ENCODE results near the gene SFT2D3. TPM values are rescaled to one million over a fixed set of nuclear protein-coding genes. Genes with fewer than 3 reads are reported as not detected.

Gene SFT2D3
- total RNA-seq, 1 experiment from 2014 or later = 3.1 TPM

DNA sequence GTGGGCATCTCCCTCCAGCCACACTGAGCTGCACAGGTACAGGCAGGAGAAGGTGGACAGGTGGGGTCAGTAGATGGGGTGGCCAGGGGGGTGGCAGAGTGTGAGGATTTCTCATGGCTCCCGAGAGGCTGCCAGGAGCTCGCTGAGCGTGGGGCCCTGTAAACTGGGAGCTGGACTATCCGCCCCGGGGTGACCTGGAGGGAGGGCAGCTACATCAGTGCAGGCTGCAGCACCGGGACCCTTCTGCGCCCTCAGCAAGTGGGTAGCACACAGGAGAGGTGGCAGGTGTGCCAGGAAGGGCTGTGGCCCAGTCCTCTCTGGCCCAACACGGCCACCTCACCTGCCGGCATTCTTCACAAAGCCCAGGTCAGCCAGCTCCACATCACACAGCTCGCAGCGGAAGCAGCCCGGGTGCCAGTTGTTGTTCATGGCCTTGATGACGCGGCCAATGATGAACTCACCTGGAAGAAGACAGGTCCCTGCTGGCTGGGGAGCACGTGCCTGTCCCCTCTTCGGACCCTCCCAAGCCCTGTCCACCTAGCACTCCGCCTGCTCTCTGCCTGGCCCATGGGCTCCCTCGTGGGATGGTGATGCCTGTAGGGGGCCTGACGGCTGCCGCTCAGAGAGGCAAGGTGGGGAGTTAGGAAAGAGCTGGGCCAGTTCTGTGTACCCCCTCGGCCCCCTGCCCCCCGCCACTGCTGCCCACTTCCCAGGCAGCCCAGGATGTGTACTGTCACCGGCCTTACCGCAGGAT is 47.0 kb upstream of the SFT2D3 start:
- no peak overlapping the region for H2AFZ ChIP-seq (ENCODE audit: low read depth, low read length, poor library complexity, severe bottlenecking)

More for the DNA sequence above, 47.0 kb upstream of the SFT2D3 start:
- RAD21 ChIA-PET (ENCODE audit: low non-redundant PET in 1 of 2, low total read pairs in 2 of 2, uncharacterized antibody in 2 of 2, unreplicated experiment in 2 of 2) = no interaction called here
- Histone ChIP-seq H3K9ac (ENCODE audit: low read length) (no peak overlapping the region), H3K27me3 (ENCODE audit: insufficient read depth, low read length) (no peaks in the 10 kb centered on the region), H3K4me3 (replicated peaks in 1 of 2; ENCODE audit: low read depth in 1 of 2, low read length in 2 of 2) (no peak overlapping the region), H3K27ac (ENCODE audit: low read depth, low read length) (no peak overlapping the region), H3K4me1 (ENCODE audit: control insufficient read depth in 1 of 2, insufficient read depth in 2 of 2, low read length in 2 of 2) (peaks cover 0 to 4% of the 10 kb centered on the region in 2 experiments; a peak in 1 of 4 replicates), H3K9me2 (ENCODE audit: insufficient read depth) (no peaks in the 10 kb centered on the region), H3K9me3 (ENCODE audit: control insufficient read depth in 1 of 2, insufficient read depth in 1 of 2, low read depth in 1 of 2, low read length in 2 of 2) (no peaks in the 10 kb centered on the region), H4K20me1 (ENCODE audit: insufficient read depth) (no peaks in the 10 kb centered on the region), H3K79me2 (ENCODE audit: insufficient read depth, low read length) (no peaks in the 10 kb centered on the region), H3K4me2 (ENCODE audit: low read length) (no peak overlapping the region), H3K36me3 (ENCODE audit: control insufficient read depth in 1 of 2, insufficient read depth in 2 of 2, low read length in 2 of 2) (no peaks in the 10 kb centered on the region)
- no peak for ATAC-seq
- POLR2A ChIA-PET = no interaction called here
- BruUV-seq (replicated peaks) = no TSS peak
- CTCF ChIA-PET = interaction anchor here (0.8 kb wide), 1 partner anchor 63 kb away, joined by 4 read pairs; no protein-coding TSS in a partner anchor
- TF ChIP-seq EZH2 (IDR thresholded peaks at IDR 0.05) (no peak), EGR1 (IDR thresholded peaks at IDR 0.05; ENCODE audit: low read depth) (no peak), ATF3 (IDR thresholded peaks at IDR 0.05) (no peak), CTCF (IDR thresholded peaks at IDR 0.05 in 2 of 3, conservative IDR thresholded peaks at IDR 0.05 in 1 of 3; ENCODE audit: borderline replicate concordance in 1 of 3, insufficient read depth in 1 of 3, low read depth in 2 of 3, low read length in 2 of 3) (no peak), SIN3A (IDR thresholded peaks at IDR 0.05; ENCODE audit: low read depth) (no peak)
- intact Hi-C loops (cut with micrococcal nuclease) = no loop called here
- no peak for DNase-seq (ENCODE audit: low read depth, low spot score)

All from HCT116 (cell line).